HG03378 (cell line): ENCODE measurements around the gene ZNF205.
"Not testable (repeated sequence)": the region's sequence is repeated elsewhere in the genome, so short reads cannot be mapped to it uniquely, and the experiment has no call there.

Source experiments
- ATAC-seq: cut with Tn5 transposase; IDR thresholded peaks from one replicate; pipeline ENCODE4 v1.9.1; 2021; ENCODE audit warnings: mild to moderate bottlenecking, moderate library complexity; ENCODE audit not compliant: unreplicated experiment

The ZNF205 gene

GRCh38 chr16:3112058-3112880 lies at the start of gene ZNF205:
Gene ZNF205 (plus strand): TSS chr16:3112586. CDS start chr16:3113431, 845 bp downstream.
- no peak for ATAC-seq

DNA sequence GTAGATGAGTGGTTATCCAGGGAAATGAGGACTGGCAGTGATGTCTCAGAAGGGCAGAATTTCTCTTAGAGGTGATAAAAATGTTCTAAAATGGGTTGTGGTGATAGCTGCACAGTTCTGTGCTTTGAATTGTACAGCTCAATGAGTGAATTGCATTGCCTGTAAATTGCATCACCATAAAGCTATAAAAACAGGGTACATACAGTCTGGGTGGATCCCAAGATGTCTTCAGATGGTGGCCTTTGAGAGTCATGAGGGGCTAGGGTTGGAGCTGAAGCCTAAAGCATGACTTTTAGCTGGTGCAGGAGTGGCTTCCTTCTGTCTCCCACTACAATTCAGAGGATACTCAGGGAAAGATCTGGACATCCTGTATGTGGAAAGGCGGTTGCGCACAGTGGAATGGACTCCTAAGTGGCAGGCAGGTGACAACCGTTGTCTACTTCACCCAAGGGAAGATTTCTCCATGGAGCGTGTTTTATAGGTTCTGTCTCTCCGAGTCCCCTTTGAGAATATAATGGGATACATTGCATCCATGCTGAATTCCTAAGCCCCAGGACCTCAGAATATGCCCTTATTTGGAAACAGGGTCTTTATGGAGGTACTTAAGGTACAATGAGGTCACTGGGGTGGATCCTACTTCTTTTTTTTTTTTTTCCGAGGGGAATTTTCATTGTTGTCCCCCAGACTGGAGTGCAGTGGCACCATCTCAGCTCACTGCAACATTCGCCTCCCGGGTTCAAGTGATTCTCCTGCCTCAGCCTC lies 48.6 kb upstream of the ZNF205 start:
- ATAC-seq: no peak

DNA sequence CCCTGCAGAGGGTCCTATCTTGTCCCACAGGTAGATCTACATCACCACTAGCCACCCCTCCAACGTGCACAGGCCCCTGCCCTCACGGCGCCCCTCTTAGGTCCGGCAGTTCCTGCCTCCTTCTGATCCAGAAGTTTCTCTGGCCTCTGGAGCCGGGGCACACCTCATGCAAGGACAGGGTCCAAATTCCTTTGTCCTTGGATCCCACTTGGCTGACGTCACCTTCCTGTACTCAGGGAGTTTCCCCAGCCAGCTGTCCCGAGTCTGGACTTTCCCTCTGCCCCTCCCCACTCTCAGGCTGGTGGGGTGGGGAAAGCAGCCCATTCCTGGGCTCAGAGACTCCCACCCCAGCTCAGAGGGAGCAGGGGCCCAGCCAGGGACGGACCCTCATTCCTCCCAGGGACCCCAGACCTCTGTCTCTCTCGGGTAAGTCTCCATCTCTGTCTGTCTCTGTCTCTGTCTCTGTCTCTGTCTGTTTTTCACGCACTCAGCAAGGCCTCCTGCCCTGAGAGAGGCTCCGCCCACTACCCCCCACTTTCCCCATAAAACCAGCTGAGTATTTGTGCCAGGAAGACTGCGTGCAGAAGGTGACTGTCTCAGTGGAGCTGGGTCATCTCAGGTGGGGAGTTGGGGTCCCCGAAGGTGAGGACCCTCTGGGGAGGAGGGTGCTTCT lies 47.2 kb upstream of the ZNF205 start, which contains the start of gene IL32:
Gene IL32 (plus strand): TSS at position 572 of the 673 bp plus-strand sequence. CDS start 172 bp downstream, outside the sequence.
- ATAC-seq: no peak

DNA sequence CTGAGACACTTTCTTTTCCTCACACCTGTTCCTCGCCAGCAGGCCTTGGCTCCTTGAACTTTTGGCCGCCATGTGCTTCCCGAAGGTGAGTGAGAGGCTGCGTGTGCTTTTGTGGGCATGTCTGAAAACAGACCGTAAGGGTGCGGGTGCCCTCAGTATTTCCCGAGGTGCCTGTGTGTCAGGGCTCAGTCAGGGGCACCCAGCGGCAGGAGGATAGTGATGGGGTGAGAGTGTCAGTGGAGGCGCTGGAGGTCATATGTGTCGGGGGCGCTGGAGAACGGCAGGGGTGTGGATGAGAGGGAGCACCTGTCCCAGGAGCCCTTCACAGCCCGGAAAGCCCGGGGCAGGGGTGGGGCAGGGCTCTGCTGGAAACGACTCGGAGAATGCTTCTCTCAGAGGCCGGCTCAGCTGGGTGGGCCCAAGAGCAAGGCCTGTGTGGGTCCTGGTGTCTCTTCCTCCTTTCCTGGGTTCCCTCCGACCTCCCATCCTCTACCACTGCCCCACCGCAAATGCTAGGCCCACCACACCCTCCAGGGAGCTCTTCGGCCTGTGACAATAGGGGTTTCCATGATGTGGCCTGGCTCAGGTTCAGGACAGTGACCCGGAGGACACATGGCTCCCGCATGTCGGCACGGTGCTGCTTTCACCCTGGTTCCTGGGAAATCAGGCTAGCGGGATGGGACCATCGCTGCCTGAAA lies 46.5 kb upstream of the ZNF205 start:
- no peak for ATAC-seq

GRCh38 chr16:3066440-3066748 lies 46.0 kb upstream of the ZNF205 start:
- no peak for ATAC-seq

DNA sequence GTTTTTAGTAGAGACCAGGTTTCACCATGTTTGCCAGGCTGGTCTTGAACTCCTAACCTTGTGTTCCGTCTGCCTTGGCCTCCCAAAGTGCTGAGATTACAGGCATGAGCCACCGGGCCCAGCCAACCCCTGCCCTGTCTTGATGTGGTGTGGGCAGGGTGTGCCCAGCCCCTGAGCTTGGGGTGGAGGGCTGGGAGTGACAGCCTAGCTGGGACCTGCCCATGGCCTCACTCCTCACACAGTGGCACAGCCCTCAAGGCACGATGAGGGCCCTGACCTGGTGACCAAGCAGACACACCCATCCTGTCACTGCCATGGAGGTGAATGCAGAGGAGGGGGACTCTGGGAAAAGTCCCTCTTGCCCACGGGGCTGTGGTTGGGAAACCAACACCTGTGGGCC lies 43.9 kb upstream of the ZNF205 start:
- no peak for ATAC-seq

DNA sequence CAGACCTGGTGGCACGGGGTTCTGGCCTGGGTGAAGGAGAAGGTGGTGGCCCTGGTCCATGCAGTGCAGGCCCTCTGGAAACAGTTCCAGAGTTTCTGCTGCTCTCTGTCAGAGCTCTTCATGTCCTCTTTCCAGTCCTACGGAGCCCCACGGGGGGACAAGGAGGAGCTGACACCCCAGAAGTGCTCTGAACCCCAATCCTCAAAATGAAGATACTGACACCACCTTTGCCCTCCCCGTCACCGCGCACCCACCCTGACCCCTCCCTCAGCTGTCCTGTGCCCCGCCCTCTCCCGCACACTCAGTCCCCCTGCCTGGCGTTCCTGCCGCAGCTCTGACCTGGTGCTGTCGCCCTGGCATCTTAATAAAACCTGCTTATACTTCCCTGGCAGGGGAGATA lies 43.2 kb upstream of the ZNF205 start:
- ATAC-seq: not testable (repeated sequence)

DNA sequence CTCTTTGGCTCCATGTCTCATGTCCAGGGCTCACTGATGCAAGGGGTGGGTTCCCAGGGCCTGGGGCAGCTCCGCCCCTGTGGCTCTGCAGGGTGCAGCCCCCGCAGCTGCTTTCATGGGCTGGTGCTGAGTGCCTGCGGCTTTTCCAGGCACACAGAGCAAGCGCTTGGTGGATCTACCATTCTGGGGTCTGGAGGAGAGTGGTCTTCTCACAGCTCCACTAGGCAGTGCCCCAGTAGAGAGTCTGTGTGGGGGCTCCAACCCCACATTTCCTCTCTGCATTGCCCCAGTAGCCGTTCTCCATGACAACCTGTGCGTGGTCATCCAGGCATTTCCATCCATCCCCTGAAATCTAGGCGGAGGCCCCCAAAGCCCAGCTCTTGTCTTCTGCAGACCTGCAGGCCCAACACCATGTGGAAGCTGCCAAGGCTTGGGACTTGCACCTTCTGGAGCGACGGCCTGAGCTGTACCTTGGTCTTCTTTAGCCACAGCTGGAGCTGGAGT lies 41.7 kb upstream of the ZNF205 start:
- no peak for ATAC-seq

- no peak for ATAC-seq
Observed at GRCh38 chr16:3071655-3072054, 40.7 kb upstream of the ZNF205 start.

DNA sequence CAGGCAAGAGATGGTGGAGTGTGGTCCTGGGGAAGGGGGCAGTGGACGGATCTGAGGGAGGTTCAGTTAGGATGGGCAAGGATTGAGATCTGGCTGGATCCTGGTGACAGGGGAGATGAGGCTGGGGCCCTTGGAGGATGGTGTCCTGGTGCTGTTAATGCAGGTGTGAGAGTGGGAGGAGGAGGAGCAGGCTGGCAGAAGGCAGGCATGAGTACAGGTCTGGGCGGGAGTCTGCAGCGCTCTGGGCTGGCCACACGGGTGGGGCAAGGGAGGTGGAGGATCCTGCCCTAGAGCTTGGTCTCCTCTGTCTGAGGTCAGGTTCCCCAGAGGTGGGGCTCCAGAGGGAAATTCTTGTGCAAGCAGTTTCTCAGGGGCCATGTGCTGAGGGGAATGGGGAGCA lies 40.2 kb upstream of the ZNF205 start:
- not testable (repeated sequence) for ATAC-seq

DNA sequence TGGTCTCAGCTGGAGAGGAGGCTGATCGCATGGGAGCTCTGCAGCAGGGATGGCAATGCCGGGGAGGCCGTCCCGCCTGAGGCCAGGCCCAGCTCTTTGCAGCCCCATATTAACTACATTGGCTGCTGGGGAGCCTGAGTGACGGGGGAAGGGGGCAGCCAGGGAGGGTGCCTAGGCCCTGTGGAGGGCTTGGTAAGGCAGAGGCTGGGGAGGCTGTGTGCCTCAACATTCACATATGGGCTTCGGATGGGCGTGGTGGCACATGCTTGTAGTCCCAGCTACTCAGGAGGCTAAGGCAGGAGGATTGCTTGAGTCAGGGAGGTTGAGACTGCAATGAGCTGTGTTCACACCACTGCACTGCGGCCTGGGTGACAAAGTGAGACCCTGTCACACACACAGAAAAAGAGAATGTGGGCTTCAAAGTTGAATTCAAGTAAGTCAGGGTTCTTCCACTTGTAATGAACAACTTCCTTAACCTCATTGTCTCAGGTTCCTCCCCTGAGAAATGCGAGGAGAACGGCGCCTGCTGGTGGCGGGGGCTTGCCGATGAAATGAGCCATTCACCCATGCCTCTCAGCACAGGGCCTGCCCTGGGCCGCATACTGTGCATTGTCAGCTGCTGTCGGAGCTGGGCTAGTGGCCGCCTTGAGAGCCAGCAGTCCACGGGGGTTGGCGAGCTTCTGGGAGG lies 39.7 kb upstream of the ZNF205 start:
- not testable (repeated sequence) for ATAC-seq

- no peak for ATAC-seq
Observed at GRCh38 chr16:3073448-3073847, 38.9 kb upstream of the ZNF205 start.

GRCh38 chr16:3074860-3075522 lies 37.4 kb upstream of the ZNF205 start:
- peak; percentile 60 for ATAC-seq

DNA sequence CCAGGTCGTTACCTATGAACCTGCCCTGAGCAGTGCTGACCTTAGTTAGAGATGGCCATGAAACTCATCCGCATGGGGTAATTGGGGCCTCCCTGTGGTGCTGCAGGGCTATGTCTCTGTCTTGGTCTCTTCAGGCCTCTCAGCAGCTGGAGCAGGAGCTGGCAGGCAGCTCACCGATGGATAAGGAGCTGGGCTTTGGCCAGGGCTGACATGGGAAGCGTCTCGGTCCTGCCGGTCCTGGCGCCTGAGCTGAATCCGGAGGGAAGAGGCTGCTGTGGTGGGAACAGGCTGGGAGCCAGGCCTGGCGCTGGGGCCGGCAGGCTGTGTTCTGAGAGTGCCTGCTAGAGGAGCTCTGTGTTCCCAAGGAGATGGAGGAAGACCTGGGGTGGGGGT lies 36.9 kb upstream of the ZNF205 start:
- no peak for ATAC-seq

DNA sequence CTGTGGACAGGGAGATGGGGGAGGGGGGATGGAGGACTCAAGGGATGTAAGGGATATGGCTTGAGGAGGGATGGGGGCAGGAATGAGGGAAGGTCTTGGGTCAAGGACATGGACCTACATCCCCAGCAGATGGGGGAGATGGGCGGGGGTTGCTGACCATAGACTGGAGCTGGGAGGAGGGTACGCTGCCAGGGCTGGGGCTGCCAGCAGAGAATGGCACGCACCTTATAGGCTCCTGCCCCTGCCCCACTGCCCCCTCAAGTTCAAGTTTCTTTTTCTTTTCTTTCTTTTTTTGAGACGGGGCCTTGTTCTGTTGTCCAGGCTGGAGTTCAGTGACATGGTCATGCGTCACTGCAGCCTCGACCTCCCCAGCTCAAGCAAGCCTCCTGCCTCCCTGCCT lies 36.4 kb upstream of the ZNF205 start:
- ATAC-seq: not testable (repeated sequence)

GRCh38 chr16:3076577-3076976 lies 35.8 kb upstream of the ZNF205 start:
- no peak for ATAC-seq

DNA sequence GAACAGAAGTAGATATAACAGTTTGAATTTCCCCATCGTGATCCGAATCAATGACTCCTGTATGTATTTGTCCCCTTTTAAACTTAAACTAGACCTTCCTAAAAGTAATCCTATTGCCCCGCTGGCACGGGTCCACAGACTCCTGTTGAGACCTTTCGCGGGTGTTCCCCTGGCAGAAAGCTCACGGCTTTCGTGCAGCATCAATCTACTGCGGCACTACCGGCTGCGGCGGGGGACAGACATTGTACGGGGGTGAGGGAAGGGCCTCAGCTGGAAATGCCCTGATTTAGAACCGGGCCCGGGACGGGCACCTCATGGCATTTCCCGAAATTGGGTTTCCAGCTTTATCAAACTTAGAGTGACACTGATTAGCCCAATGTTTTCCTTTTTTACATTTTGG lies 32.4 kb upstream of the ZNF205 start:
- no peak for ATAC-seq

GRCh38 chr16:3081957-3082356 lies 30.4 kb upstream of the ZNF205 start:
- ATAC-seq: not testable (repeated sequence)

DNA sequence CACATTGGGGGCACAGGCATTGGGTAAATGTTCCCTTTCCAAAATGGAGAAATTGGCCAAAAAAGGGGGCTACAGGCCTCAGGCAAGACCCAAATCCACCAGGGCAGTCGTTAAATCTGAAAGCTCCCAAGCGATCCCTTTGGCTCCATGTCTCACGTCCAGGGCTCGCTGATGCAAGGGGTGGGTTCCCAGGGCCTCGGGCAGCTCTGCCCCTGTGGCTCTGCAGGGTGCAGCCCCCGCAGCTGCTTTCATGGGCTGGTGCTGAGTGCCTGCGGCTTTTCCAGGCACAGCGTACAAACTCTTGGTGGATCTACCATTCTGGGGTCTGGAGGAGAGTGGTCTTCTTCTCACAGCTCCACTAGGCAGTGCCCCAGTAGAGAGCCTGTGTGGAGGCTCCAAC lies 29.0 kb upstream of the ZNF205 start:
- not testable (repeated sequence) for ATAC-seq

DNA sequence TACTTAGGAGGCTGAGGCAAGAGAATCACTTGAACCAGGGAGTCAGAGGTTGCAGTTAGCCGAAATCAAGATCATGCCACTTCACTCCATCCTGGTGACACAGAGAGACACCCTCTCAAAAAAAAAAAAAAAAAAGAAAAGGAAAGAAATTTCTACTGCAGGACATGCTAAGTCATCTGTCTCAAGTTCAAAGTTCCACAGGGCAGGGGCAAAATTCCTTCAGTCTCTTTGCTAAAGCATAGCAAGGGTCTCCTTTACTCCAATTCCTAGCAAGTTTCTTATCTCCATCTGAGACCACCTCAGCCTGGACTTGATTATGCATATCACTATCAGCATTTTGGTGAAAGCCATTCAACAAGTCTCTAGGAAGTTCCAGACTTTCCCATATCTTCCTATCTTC lies 27.9 kb upstream of the ZNF205 start:
- ATAC-seq: no peak
